Adrenal gland (tissue), 5 donors: Measurements from ENCODE around the gene CHMP1B.
A peak's percentile ranks its signal among the peaks of the same experiment; 100 is the strongest.

Experiments
- POLR2A ChIP-seq, 2 donors: fragments of 450-650 bp; IDR thresholded peaks; one replicate each; pipeline ENCODE4 v1.6.1; 2017; ENCODE audit warnings: antibody characterized with exemption in 2 of 2, mild to moderate bottlenecking in 2 of 2, moderate library complexity in 1 of 2
- TF ChIP-seq, protein P1 (sequence below), 6 experiments: fragments of 450-650 bp in 4 of 6; fragments of 200-600 bp in 2 of 6; sonication (generic) in 1 of 6; IDR thresholded peaks; 1 replicate in 5 of 6; 2 replicates in 1 of 6; pipeline versions ENCODE4 v1.5.1 to v1.8.0; 2016 to 2021; ENCODE audit warnings: antibody characterized with exemption in 6 of 6, mild to moderate bottlenecking in 2 of 6, moderate library complexity in 1 of 6
- donor health status: DM: no; HTN: no; CAD: no.

GRCh38 chr18:11849841-11850634, 1.2 kb upstream of the CHMP1B start:
- TF ChIP-seq, protein P1, sequence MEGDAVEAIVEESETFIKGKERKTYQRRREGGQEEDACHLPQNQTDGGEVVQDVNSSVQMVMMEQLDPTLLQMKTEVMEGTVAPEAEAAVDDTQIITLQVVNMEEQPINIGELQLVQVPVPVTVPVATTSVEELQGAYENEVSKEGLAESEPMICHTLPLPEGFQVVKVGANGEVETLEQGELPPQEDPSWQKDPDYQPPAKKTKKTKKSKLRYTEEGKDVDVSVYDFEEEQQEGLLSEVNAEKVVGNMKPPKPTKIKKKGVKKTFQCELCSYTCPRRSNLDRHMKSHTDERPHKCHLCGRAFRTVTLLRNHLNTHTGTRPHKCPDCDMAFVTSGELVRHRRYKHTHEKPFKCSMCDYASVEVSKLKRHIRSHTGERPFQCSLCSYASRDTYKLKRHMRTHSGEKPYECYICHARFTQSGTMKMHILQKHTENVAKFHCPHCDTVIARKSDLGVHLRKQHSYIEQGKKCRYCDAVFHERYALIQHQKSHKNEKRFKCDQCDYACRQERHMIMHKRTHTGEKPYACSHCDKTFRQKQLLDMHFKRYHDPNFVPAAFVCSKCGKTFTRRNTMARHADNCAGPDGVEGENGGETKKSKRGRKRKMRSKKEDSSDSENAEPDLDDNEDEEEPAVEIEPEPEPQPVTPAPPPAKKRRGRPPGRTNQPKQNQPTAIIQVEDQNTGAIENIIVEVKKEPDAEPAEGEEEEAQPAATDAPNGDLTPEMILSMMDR (IDR thresholded peaks at IDR 0.05): no peak
- peak; percentile 24 to 68 for TF ChIP-seq POLR2A (IDR thresholded peaks at IDR 0.05)
